ENCODE results near the gene TYSND1.

TYSND1 gene

DNA sequence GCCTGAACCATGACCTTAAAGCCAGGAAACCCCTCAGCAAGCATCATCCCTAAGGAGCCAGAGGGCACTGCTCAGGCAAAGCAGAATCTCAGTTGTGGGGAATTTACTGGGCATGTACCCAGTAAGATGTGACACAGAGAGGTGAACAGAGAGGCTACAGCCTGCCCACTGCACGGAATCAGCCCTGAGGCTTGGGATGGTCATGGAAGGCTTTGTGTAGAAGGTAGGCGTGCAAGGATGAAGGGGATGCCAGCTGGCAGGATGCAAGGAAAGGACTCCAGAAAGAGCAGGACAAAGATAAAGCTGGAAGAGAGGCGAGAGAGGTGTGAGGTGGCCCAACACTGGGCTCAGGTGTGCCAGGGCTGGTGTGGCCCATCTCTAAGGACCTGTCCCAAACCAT, 11.5 kb downstream of the TYSND1 start:
- TF ChIP-seq, protein P1, sequence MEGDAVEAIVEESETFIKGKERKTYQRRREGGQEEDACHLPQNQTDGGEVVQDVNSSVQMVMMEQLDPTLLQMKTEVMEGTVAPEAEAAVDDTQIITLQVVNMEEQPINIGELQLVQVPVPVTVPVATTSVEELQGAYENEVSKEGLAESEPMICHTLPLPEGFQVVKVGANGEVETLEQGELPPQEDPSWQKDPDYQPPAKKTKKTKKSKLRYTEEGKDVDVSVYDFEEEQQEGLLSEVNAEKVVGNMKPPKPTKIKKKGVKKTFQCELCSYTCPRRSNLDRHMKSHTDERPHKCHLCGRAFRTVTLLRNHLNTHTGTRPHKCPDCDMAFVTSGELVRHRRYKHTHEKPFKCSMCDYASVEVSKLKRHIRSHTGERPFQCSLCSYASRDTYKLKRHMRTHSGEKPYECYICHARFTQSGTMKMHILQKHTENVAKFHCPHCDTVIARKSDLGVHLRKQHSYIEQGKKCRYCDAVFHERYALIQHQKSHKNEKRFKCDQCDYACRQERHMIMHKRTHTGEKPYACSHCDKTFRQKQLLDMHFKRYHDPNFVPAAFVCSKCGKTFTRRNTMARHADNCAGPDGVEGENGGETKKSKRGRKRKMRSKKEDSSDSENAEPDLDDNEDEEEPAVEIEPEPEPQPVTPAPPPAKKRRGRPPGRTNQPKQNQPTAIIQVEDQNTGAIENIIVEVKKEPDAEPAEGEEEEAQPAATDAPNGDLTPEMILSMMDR (conservative IDR thresholded peaks at IDR 0.05; ENCODE audit: low read length) = no peak
- DNase-seq (ENCODE audit: low read depth) = no peak
- H3K4me3 ChIP-seq (ENCODE audit: low read length) = no peak overlapping the region

DNA sequence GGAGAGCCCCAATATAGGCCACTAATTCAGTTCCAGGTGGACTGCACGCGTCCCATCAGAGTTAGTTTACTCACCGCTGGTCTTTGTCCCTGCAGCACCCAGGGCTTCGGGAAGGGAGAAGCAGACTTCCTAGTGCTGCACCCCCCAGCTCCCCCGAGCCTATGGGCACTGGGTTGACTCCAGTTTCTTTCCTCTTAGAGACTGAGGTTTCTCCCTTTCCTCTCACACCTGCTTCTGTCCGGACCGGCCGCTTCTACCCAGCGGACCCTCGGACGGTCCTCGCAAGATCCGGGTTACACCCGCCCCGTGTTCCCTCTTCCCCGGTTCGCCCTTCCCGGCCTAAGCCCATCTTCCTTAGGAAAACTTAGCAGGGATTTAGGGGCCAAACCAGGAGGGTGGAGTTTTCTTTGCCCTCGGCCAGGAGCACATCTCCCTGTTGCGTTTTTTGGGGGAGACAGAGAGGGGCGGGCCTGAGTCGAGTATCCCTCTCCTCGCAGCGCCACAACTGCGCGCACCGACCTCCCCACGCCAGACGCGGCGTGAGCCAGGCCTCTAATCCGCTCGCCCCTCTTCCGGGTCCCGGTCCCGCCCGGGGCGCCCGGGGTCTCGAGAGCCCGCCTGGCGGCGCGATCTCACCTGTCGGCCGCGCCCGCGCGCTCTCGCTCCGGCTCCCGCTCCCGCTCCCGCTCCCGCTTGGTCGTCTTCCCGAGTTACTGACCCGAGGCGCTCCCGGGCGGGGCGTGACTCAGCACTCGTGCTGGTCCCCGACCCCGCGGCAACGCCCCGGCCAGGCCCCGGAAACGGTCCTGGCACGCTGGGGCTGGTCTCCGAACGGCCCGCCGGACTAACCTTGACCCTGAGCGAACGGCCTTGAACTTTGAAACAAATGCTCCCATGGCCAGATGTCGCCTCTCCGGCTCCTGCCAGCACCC, 14.1 kb downstream of the TYSND1 start, which contains the start of gene AIFM2:
Gene AIFM2 (minus strand): TSS at position 728 of the 932 bp plus-strand sequence. CDS start 8,741 bp downstream, outside the sequence.
- TF ChIP-seq, protein P1 (conservative IDR thresholded peaks at IDR 0.05; ENCODE audit: low read length) = no peak

DNA sequence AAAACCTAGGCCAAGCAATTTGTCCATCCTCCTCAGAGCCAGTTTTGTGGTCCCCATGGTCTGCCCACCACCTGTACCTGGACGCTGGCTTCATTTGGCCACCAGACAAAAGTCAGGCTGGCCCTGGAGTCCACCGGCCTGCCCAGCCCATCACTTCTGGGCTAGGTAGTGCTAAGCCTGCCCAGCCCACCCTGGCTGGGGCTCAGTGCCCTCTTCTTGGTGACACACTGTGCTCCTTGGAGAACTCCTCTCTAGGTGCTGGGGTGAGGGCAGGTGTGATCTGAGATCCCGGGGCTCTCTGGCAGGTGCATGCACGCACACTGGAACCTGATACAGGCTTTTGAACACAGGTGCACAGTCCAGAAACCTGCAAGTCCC, 15.0 kb downstream of the TYSND1 start:
- H3K4me3 ChIP-seq (ENCODE audit: low read length) = peak overlapping the region; percentile 79
- DNase-seq (ENCODE audit: low read depth) = no peak
- TF ChIP-seq, protein P1 (conservative IDR thresholded peaks at IDR 0.05; ENCODE audit: low read length) = no peak

More for the DNA sequence above, 14.1 kb downstream of the TYSND1 start, which contains the start of gene AIFM2:
- peak; percentile 74 for DNase-seq (ENCODE audit: low read depth)
- peak within 1 kb of the TSS; percentile 79 for H3K4me3 ChIP-seq (ENCODE audit: low read length)

DNA sequence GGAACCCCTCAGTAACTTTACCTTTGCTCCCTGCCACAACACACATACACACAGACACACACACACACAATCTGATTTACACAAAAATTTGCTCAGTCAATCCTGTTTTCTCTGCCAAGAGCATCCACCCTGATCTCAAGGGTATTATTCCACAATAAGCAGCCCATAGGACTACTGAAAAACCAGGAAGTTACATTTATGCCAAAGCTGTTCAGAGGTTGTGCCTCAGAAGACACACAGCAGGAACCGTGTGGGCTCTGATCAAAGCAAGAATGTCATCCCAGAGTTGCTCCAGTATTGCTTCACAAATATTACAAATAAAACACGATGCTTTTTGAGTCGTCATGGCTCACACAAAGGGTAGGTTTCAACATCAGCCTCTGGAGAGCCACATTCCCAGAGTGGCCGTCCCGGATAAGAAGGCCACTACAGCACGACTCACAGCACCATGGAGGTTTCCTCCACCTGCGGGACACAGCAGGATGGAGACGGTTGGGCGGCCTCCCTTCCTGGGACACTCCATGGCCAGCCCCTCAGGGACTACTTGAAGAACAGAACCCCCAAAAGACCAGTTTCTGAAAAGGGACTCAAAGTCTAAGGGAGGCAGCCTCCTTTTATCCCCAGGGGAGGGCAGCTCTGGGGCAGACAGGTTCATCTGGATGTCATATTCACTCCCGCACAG, 15.5 kb downstream of the TYSND1 start:
- H3K4me3 ChIP-seq (ENCODE audit: low read length) = peak overlapping the region; percentile 79
- TF ChIP-seq, protein P1 (conservative IDR thresholded peaks at IDR 0.05; ENCODE audit: low read length) = no peak
- peak; percentile 94 for DNase-seq (ENCODE audit: low read depth)

DNA sequence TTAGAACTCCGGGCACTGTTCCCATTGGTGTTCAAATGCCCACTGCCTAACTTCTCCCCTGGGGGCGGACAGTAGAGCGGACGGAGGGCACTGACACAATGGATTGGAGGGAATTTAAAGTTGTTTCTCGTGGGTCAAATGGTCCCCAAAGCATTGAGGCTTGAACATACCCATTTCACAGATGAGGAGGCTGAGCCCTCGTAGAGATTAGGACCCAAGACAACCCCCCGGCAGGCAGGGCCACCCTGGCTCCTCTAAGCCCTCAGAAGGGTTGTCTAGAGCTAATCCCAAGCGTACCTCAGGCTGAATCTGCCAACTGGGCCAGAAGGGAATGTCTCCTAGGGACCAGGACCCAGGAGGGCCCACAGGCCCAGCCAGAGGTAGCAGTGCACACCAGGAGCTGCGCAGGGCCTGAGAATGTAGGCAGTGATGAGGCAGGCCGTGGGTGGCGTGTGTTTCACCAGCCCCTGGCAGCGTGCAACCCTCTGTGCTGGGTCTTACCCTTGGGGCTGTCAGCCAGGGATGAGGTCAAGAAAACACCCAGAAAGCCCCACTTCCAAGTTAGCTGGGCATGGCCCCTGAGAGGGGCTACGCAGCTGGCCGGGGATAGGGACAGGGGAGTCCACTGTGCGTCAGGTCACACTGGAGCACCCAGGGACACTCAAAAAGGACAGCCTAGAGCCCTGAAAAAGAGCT, 19.7 kb downstream of the TYSND1 start:
- H3K4me3 ChIP-seq (ENCODE audit: low read length) = no peak overlapping the region
- TF ChIP-seq, protein P1 (conservative IDR thresholded peaks at IDR 0.05; ENCODE audit: low read length) = no peak
- no peak for DNase-seq (ENCODE audit: low read depth)

DNA sequence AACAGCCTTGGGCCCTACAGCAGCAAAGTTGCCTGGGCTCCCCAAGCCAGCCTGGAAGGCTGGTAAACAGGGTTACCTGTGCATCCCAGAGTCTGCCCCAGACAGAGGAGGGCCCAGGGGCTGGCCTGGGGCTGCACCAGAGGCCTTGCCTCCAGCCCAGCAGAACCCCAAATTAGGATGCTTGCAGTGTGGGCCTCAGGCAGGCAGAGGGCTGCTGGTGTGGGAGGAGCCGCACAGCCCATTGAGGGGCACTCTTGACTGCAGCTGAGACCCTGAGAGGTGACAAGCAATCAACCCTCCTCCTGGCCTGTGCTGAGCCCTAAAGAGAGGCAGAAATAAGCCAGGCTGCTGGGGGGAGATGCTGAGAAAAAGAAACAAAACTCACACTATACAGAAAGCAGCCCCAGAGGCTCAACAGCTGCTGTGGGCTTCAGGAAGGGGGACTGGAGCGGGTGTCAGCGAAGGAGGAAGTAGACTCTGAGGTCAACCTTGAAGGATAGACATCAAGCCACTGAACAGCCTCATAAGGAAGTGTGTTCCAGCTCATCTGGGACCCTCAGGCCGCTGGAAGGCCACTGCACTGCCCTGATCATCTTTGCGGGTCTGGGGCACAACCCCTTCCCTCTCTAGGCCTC, 20.5 kb downstream of the TYSND1 start:
- DNase-seq (ENCODE audit: low read depth) = no peak
- TF ChIP-seq, protein P1 (conservative IDR thresholded peaks at IDR 0.05; ENCODE audit: low read length) = no peak
- H3K4me3 ChIP-seq (ENCODE audit: low read length) = no peak overlapping the region

Measured in AG10803 (cell line).